Panc1 (cell line): ENCODE results near the gene IDH2. TPM values are rescaled to one million over a fixed set of nuclear protein-coding genes. Genes with fewer than 3 reads are reported as not detected.

Experiments
- ATAC-seq: fragments of 200-7000 bp; cut with Tn5 transposase; 2 replicates; pipeline ENCODE4 v1.9.1; 2020; ENCODE audit warnings: mild to moderate bottlenecking, moderate library complexity
- BruUV-seq: library from RNA; stranded (reverse); fragments of 400-500 nt; replicated peaks from 2 replicates; lab custom pipeline; 2021; lab: Mats Ljungman, UMichigan
- CTCF ChIA-PET: fragments of 300-600 bp; sonication (Branson Sonifier 250); formaldehyde crosslinking; loops from one replicate; lab custom pipeline; 2022; ENCODE audit warnings: antibody characterized with exemption; lab: Charles Lee
- POLR2A ChIA-PET: fragments of 300-600 bp; sonication (Branson Sonifier 250); formaldehyde crosslinking; loops from one replicate; lab custom pipeline; 2022; ENCODE audit warnings: antibody characterized with exemption; lab: Charles Lee
- DNase-seq: peaks from one replicate; pipeline ENCODE4 v3.0.0-alpha.2; 2010; ENCODE audit warnings: low read depth, low spot score
- H3K27ac ChIP-seq: 2 replicates; pipeline ENCODE4 v1.5.1; 2011; ENCODE audit warnings: mild to moderate bottlenecking, low read length, inconsistent platforms
- H3K27me3 ChIP-seq: fragments of 200-500 bp; sonication (Bioruptor generic); 2 replicates; pipeline ENCODE4 v1.6.0; 2014; ENCODE audit warnings: low read length, inconsistent platforms; ENCODE audit not compliant: control insufficient read depth, insufficient read depth
- H3K36me3 ChIP-seq: fragments of 200-500 bp; sonication (Bioruptor generic); 2 replicates; pipeline ENCODE4 v1.5.1; 2014; ENCODE audit warnings: inconsistent platforms, mild to moderate bottlenecking, low read length, moderate library complexity; ENCODE audit not compliant: control insufficient read depth, insufficient read depth
- H3K4me1 ChIP-seq: 2 replicates; pipeline ENCODE4 v1.5.1; 2011; ENCODE audit warnings: inconsistent platforms, mild to moderate bottlenecking, low read length, moderate library complexity; ENCODE audit not compliant: control insufficient read depth, insufficient read depth
- H3K4me3 ChIP-seq, 2 experiments: 2 replicates each; pipeline ENCODE4 v1.5.1; 2011 to 2012; ENCODE audit warnings: low read depth in 2 of 2, low read length in 2 of 2, mild to moderate bottlenecking in 2 of 2, inconsistent platforms in 1 of 2, moderate library complexity in 1 of 2
- H3K9me3 ChIP-seq: fragments of 200-500 bp; sonication (Bioruptor generic); 2 replicates; pipeline ENCODE4 v1.5.1; 2014; ENCODE audit warnings: low read depth, mild to moderate bottlenecking, inconsistent platforms, low read length, moderate library complexity; ENCODE audit not compliant: control insufficient read depth, insufficient read depth
- CTCF ChIP-seq: fragments of 450-650 bp; IDR thresholded peaks from 2 replicates; pipeline ENCODE4 v1.5.1; 2017; ENCODE audit warnings: mild to moderate bottlenecking
- POLR2AphosphoS5 ChIP-seq: IDR thresholded peaks from 2 replicates; pipeline ENCODE4 v1.6.1; 2012; ENCODE audit warnings: mild to moderate bottlenecking, low read depth, low read length, moderate library complexity
- SIN3A ChIP-seq: IDR thresholded peaks from 2 replicates; pipeline ENCODE4 v1.6.1; 2012; ENCODE audit warnings: low read depth, mild to moderate bottlenecking, low read length, moderate library complexity, borderline replicate concordance; ENCODE audit not compliant: insufficient read depth
- TCF7L2 ChIP-seq: IDR thresholded peaks from 2 replicates; pipeline ENCODE4 v1.6.1; 2011; ENCODE audit warnings: mild to moderate bottlenecking, low read depth, low read length, inconsistent platforms
- in situ Hi-C: cut with HindIII; loops from 2 replicates; pipeline ENCODE4 v1.10.0; 2016; ENCODE audit warnings: low sequenced_read_pairs, low pct_unique_long_range_greater_than_20kb
- intact Hi-C: fragments of 100-400 bp; cut with micrococcal nuclease; formaldehyde crosslinking; loops from one replicate; pipeline ENCODE4 v1.10.0; 2022; ENCODE audit not compliant: unreplicated experiment
- total RNA-seq: library from RNA; stranded (reverse); gene quantifications from one replicate; pipeline ENCODE4 v1.2.1, GENCODE V29; 2021; ENCODE audit not compliant: unreplicated experiment
- TF ChIP-seq, protein P1 (sequence below), 2 experiments: IDR thresholded peaks; 2 replicates each; pipeline ENCODE4 v1.6.1; 2011 to 2012; ENCODE audit warnings: low read depth in 2 of 2, control low read depth in 1 of 2, low read length in 1 of 2, mild to moderate bottlenecking in 1 of 2, moderate library complexity in 1 of 2; ENCODE audit not compliant: insufficient read depth in 1 of 2

The IDH2 gene
- total RNA-seq, 1 experiment from 2014 or later: 197 TPM

DNA sequence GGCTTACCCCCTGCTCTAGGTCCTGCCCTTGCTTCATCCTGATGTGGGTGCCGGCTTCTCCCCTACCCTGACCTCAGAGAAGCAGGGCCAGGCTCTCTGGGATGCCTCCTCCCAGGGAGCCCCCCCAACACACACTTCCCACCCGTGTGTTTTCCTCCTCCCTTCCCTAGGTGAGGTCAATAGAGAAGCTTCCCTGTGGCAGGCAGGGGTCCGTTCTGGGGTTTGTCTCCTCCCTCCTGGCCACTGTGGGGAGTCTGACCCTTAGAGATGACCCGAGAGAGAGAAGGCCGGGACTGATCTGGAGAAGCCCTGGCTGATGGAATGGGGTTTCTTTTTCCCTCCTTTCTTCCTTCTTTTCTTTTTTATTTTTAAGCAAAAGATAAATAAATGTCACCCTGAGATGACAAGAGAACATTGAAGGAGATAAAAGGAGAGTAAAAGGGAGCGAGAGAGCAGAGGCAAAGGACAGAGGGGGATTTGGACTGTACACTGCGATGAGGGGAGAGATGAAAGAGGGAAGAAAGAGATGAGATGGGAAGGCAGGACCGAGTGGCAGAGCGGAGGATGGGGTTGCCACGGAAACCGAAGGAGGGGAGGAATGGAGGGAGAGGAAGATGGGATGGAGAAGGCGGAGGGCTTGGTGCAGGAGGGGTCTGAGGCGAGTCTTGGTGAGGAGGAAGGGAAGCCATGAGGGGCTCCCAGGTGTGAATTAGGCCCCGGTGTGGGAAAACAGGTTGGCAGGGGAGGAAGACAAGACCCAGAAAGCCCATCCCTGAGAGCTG is 48.4 kb downstream of the IDH2 start:
- Histone ChIP-seq H3K27me3 (no peaks in the 10 kb centered on the region), H3K4me3 (no peak overlapping the region), H3K4me1 (peaks cover 3% of the 10 kb centered on the region; the same call in 1 of the 2 replicates), H3K36me3 (no peaks in the 10 kb centered on the region), H3K9me3 (no peaks in the 10 kb centered on the region), H3K27ac (no peak overlapping the region)
- TF ChIP-seq CTCF (no peak), TCF7L2 (no peak), POLR2AphosphoS5 (no peak), SIN3A (no peak)
- TF ChIP-seq, protein P1, sequence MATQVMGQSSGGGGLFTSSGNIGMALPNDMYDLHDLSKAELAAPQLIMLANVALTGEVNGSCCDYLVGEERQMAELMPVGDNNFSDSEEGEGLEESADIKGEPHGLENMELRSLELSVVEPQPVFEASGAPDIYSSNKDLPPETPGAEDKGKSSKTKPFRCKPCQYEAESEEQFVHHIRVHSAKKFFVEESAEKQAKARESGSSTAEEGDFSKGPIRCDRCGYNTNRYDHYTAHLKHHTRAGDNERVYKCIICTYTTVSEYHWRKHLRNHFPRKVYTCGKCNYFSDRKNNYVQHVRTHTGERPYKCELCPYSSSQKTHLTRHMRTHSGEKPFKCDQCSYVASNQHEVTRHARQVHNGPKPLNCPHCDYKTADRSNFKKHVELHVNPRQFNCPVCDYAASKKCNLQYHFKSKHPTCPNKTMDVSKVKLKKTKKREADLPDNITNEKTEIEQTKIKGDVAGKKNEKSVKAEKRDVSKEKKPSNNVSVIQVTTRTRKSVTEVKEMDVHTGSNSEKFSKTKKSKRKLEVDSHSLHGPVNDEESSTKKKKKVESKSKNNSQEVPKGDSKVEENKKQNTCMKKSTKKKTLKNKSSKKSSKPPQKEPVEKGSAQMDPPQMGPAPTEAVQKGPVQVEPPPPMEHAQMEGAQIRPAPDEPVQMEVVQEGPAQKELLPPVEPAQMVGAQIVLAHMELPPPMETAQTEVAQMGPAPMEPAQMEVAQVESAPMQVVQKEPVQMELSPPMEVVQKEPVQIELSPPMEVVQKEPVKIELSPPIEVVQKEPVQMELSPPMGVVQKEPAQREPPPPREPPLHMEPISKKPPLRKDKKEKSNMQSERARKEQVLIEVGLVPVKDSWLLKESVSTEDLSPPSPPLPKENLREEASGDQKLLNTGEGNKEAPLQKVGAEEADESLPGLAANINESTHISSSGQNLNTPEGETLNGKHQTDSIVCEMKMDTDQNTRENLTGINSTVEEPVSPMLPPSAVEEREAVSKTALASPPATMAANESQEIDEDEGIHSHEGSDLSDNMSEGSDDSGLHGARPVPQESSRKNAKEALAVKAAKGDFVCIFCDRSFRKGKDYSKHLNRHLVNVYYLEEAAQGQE (IDR thresholded peaks at IDR 0.05; ENCODE audit: insufficient read depth in 1 of 2, low read depth in 2 of 2, low read length in 1 of 2): no peak
- ChIA-PET POLR2A (no interaction called here), CTCF (interaction anchor here (0.6 kb wide), 1 partner anchor 88 kb away, joined by 6 read pairs; no protein-coding TSS in a partner anchor)
- intact Hi-C loops (no loop called here), in situ Hi-C loops (no loop called here)
- no TSS peak for BruUV-seq
- ATAC-seq: no peak
- no peak for DNase-seq

DNA sequence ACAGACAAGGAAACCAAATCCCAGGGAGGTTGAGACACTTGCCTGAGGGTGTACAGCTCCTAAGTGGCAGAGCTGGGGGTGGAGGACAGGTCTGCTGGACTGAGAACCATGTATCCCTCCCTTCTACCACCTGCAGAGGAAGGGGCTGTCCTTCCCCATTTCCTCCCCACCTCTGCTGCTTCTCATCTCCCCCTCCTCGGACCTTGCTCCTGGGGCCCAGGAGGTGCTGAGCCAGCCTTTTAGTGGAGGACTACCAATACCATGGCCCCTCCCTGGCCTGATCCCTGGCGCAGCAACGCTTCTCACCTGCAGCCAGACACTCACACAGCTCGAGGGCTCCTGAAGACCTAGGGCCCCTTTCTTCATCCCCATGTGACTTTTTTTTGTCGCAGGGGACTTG is 50.4 kb downstream of the IDH2 start:
- TF ChIP-seq CTCF (no peak), SIN3A (no peak), TCF7L2 (no peak)
- peaks cover 3% of the 10 kb centered on the region; the same call in 1 of the 2 replicates for H3K4me1 ChIP-seq
- ATAC-seq: no peak; the same call in 1 of the 2 replicates
- no peaks in the 10 kb centered on the region for H3K36me3 ChIP-seq
- H3K4me3 ChIP-seq: no peak overlapping the region
- intact Hi-C loops (no loop called here), in situ Hi-C loops (no loop called here)
- CTCF ChIA-PET: no interaction called here
- H3K27me3 ChIP-seq: no peaks in the 10 kb centered on the region
- DNase-seq: no peak
- BruUV-seq: no TSS peak
- no peak overlapping the region for H3K27ac ChIP-seq
- POLR2A ChIA-PET: no interaction called here
- H3K9me3 ChIP-seq: no peaks in the 10 kb centered on the region
